DMS53 treated with DMSO at 0.1 percent for 48 hours (cell line): ENCODE data around the gene RREB1.
A peak's percentile ranks its signal among the peaks of the same experiment; 100 is the strongest.

Source experiments
- DNase-seq: peaks from one replicate; lab custom pipeline; 2025; ENCODE audit not compliant: unreplicated experiment; lab: John Stamatoyannopoulos, UW

Gene RREB1

GRCh38 chr6:7193122-7193521 is 85.4 kb downstream of the RREB1 start:
- no peak for DNase-seq

GRCh38 chr6:7194657-7195056 is 86.9 kb downstream of the RREB1 start:
- DNase-seq = no peak

DNA sequence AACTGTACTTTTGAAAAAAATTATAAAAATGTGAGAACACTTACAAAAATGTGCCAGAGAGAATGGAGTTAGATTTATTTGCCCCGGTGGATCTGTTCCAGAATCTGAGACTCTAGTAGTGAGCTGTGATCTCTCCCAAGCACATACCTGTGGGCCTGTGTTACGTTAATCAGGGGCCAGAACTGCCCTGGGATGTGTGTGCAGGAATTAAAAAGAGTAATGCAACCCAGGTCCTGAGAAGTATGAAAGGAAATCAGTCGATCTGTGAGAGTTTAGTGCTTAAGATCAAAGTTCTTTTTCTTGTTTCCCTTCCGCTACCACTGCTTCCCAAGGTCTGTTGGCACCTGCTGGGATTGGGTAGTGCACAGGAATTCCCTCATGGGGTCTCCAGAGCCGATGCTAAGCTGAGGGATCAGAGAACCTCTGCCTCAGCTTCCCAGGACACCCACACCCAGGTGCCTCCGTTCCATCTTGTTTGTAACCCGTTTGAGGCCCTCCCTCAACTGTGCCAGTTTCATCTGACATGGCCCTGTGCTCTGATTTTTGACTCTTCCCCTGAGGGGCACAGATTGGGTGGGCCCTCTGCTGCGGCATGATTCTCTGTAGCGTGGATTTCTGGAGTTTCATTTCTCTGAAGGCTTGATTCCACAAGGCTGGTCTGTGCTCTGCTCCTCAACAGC is 87.7 kb downstream of the RREB1 start:
- DNase-seq = no peak

GRCh38 chr6:7196019-7196402 is 88.2 kb downstream of the RREB1 start:
- no peak for DNase-seq

GRCh38 chr6:7196685-7197283 is 89.0 kb downstream of the RREB1 start:
- no peak for DNase-seq

DNA sequence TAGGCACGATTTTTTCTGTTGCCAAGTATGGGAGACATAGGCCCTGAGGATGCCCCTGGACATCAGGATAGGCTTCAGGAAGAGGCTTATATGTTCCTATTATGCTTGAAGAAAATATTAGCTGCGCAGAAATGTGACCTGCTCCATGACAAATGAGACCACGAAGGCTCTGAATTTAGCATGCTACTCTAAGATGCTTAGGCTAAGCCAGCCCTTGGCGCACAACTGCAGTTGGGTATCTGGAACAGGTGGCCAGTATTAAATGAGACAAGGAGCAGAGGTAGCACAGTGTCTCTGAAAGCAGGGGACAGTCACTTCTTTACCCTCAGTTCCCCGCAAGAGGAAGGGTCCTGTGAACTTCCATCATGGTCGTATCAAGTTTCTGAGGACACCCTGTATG is 90.0 kb downstream of the RREB1 start:
- DNase-seq = no peak

DNA sequence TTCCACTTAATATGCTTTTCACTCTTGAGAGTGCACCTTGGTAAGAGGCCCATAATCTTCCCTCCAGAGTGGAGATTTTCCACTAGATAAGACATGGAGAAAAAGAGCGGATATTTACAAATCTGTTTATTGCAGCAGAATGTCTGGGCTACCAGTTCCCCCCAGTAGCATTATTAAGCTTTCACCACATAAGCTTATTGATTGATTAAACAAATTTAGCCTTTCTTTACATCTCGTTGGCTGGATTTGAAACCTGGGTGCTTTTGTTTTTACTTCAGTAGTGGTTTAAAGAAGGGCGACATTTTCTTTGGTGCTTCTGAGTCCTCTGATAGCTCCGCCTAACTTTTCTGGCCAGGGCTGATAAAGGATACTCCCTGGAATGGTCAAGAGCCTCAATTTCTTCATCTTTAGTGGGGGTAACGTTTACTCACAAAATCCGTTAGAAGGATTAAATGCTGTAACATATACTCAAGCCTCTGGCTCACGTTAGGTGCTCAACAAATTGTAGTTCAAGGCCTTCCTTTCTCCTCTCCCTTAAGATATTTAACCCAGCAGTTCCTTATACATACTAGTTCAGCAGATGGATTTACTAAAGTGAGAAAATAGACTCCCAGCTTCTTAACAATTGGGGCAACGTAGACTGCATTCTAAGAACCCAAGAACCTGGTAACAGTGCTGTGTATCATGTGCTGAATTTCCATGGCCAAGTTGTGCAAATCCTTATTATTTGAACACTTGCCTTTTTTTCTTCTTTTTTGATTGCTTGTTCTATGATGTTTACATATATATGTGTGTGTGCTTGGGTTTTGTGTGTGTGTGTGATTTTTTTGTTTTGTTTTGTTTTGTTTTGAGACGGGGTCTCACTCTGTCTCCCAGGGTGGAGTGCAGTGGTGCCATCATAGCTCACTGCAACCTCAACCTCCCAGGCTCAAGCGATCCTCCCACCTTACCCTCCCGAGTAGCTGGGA is 91.4 kb downstream of the RREB1 start:
- DNase-seq = no peak

GRCh38 chr6:7200598-7201443 is 93.1 kb downstream of the RREB1 start:
- peak; percentile 97 for DNase-seq

DNA sequence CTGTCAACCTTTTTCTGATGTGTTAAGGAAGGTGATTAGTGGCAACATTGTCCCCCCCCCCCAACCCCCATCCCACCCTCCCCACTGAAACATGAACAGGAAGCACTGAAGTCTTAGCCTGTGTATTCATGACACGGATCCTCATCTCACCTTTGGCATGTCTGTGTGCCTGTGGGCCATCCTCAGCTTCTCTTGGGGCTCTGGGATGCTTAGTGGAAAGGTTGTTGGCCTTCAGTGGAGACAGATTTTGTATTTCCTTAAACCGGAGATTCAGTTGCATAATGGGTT is 93.6 kb downstream of the RREB1 start:
- no peak for DNase-seq

DNA sequence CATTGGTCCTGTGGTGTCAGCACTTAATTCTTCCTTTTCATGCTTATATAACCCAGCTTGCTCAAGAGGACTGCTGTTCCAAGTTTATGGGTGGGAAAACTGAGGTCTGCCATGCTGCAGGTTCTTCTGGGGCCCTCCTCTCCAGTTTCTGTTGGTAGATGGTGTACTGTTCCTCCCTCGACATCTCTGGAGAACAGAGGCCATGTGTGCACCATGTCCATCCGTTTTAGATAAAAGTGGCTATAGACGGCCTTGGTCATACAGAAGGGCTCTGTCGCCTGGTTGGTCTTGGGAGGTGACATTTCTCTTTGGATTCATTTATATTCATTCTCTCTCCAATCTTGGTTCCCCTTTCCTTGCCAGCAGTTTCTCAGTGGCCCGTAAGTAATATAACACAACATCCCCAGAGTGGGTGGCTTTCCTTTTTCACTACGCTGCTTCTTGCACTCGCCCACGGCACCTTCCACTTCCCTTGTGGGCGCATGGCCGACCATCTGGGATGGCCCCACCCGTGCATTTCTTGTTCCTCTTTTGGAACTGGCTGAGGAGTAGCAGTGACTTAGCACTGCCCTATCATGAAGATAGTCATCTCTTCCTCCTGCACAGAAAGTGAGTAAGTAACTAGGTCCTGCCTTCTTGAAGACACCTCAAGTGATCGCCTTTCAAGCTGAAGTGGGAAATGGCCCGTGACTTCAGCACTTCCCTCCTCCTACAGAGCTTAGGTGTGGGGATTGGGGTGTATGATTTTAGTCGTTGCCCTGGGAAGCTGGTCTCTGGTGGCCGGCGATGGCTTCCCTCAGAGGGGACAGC is 94.2 kb downstream of the RREB1 start:
- no peak for DNase-seq

GRCh38 chr6:7202950-7203349 is 95.2 kb downstream of the RREB1 start:
- DNase-seq = no peak

DNA sequence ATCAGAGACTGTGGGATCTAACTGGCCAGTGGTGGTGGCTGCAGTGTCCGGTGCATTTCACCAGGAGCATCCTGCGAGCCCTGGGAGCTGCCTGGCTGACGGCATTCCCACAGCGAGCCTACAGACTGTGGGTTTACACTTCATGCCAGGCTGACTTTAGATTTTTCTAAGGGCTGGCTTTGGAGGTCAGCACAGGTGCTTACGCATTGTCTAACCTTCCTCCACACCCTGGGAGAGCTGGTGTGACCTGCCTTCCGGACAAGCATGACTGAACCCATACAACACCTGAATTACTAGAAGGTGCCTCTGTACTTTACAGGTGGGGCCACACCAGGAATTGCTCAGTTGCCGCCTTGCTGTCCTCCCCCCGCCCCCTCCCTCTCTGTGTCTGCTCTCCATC is 96.2 kb downstream of the RREB1 start:
- peak; percentile 97 for DNase-seq

GRCh38 chr6:7204726-7205125 is 97.0 kb downstream of the RREB1 start:
- no peak for DNase-seq

DNA sequence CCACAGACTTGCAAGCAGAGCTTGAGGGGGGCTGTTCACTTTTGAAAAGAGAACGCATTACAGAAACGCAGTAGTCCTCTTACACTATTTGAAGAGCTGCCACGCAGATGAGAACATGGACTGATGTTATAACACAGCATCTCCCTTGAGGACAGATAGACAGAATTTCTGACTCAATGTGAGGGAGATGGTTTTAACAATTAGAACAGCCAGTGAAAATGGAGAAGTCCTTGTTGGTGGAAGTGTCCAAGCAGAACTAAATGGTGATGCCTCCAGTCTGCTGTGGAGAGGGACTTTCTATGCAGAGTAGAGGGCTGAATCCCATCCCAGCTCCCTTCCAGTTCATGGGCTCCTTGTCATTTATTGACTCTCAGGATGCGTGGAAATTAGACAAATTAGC is 100.0 kb downstream of the RREB1 start:
- no peak for DNase-seq

- DNase-seq = no peak
Measured at GRCh38 chr6:7213416-7213815, 105.7 kb downstream of the RREB1 start.

- no peak for DNase-seq
Measured at GRCh38 chr6:7214468-7214867, 106.7 kb downstream of the RREB1 start.

GRCh38 chr6:7215131-7215530 is 107.4 kb downstream of the RREB1 start:
- no peak for DNase-seq

DNA sequence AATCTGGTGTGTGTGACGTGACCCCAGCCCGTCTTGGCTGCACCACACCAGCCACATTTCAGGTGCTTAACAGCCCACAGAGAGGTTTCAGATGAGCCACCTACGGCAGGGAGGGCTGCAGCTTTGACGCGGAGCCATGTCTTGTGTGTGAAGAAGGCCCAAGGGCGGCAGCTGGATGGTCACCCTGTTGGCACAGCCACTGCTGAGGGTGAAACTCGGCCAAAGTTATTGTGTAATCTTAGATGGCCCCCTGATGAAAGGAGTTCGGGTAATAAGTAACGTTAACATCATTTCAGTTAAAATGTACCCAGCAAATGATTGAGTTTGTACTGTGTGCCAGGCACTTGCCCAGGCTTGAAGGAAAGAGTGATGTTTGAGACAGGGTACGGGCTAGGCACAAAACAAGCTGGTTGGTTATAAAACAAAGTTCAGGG is 108.1 kb downstream of the RREB1 start:
- no peak for DNase-seq

GRCh38 chr6:7216941-7217621 is 109.3 kb downstream of the RREB1 start:
- no peak for DNase-seq
